Right lobe of liver (tissue), 4 donors: ENCODE results near the gene ADD2.

ENCODE experiments used
- CTCF ChIP-seq, 4 donors: fragments of 200-600 bp in 3 of 4; fragments of 450-650 bp in 1 of 4; IDR thresholded peaks; one replicate each; pipeline versions ENCODE4 v1.5.1 to v1.8.0; 2016 to 2022; ENCODE audit warnings: antibody characterized with exemption in 4 of 4, mild to moderate bottlenecking in 2 of 4
- POLR2A ChIP-seq: fragments of 450-650 bp; IDR thresholded peaks from one replicate; pipeline ENCODE4 v1.6.1; 2017; ENCODE audit warnings: antibody characterized with exemption, mild to moderate bottlenecking
- donor health status: DM: no; HTN: no; CAD: no.
- donor health status: DM: no; HTN: no; CAD: no.
- donor health status: DM: no; HTN: yes; CAD: no.

- no peak for TF ChIP-seq CTCF (IDR thresholded peaks at IDR 0.05)
- TF ChIP-seq POLR2A, result no peak
Measured at GRCh38 chr2:70759446-70759845, 8.6 kb downstream of the ADD2 start.
